H4 (cell line): Measurements from ENCODE around the gene KIN. TPM values are rescaled to one million over a fixed set of nuclear protein-coding genes. Genes with fewer than 3 reads are reported as not detected.

ENCODE experiments used
- total RNA-seq: library from RNA; depleted of rRNA; stranded (reverse); fragments of >200 nt; shearing (Covaris generic); gene quantifications from 2 replicates; pipeline ENCODE4 v1.2.3, GENCODE V29; 2014; rRNA removed

KIN gene
- total RNA-seq, 1 experiment from 2014 or later, result 6.1 TPM

Other genes with a start within 250 kb of the KIN start
- gene ITIH5, start 121.0 kb downstream of the KIN start, total RNA-seq, result 0.10 and 0.29 TPM in 2 replicates
- gene ITIH2, start 84.7 kb downstream of the KIN start, total RNA-seq, result not detected in 2 replicates
- 437 and 468 TPM in 2 replicates for gene ATP5F1C, start 184 bp upstream of the KIN start, total RNA-seq
- gene TAF3, start 30.5 kb upstream of the KIN start, total RNA-seq, result 0.72 and 2.0 TPM in 2 replicates